ENCODE measurements around the gene TMEM80. TPM values are rescaled to one million over a fixed set of nuclear protein-coding genes. Genes with fewer than 3 reads are reported as not detected.

TMEM80 gene
- total and polyA plus RNA-seq, 2 of the 8 experiments (the other 6 are each of a cell fraction or from before 2014, with no cell fraction given) = 8.0 to 16.3 TPM

GRCh38 chr11:680476-680875 lies 15.1 kb upstream of the TMEM80 start (continued):
- TF ChIP-seq CHD7 (IDR thresholded peaks at IDR 0.05; ENCODE audit: insufficient replicate concordance, low read length) (no peak), GTF2F1 (IDR thresholded peaks at IDR 0.05; ENCODE audit: borderline replicate concordance, low read depth, low read length) (no peak), TCF12 (IDR thresholded peaks at IDR 0.05; ENCODE audit: low read depth, low read length) (no peak), CTCF (IDR thresholded peaks at IDR 0.05; ENCODE audit: control extremely low read depth in 1 of 3, insufficient read depth in 1 of 3, low read depth in 1 of 3, low read length in 3 of 3) (no peak), PHF8 (conservative IDR thresholded peaks at IDR 0.05; ENCODE audit: low read depth, low read length) (no peak), POLR2AphosphoS5 (IDR thresholded peaks at IDR 0.05; ENCODE audit: low read depth, low read length) (no peak), SRF (IDR thresholded peaks at IDR 0.05; ENCODE audit: low read depth, low read length) (no peak), MAX (IDR thresholded peaks at IDR 0.05) (no peak), POU5F1 (IDR thresholded peaks at IDR 0.05; ENCODE audit: low read depth, low read length) (no peak), YY1 (IDR thresholded peaks at IDR 0.05; ENCODE audit: low read depth, low read length) (no peak)
